Measurements from ENCODE around the gene TSEN15. TPM values are rescaled to one million over a fixed set of nuclear protein-coding genes. Genes with fewer than 3 reads are reported as not detected.

The TSEN15 gene
- total RNA-seq, 1 experiment from 2014 or later, result 97.5 TPM

DNA sequence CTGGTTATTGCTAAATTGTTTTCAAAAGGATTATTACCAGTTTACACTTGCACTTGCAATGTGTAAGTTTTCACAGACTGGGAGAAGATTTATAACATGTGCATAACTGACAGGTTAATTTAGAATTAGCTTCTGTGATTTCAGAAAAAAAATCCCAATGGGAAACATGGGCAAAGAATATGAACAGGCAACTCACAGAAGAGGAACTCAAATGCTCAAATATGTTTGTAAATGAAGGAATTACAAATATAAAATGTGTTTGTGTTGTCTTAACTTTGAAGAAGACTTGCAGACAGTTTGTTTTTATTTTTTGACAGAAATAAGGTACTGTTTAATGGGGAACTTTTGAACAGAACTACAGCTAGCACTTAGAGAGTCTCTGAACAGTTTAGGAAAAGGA, 8.4 kb downstream of the TSEN15 start:
- ChIA-PET CTCF (interaction anchor here (0.6 to 2.1 kb wide), 4 partner anchors 9 to 997 kb away, joined by 3 to 7 read pairs (median 4); partner anchors contain the start of gene TSEN15), POLR2A (interaction anchor here (7.4 kb wide), 1 partner anchor 8 kb away, joined by 37 read pairs; the partner anchor contains the start of gene TSEN15)
- intact Hi-C loops (cut with micrococcal nuclease), result no loop called here
- BruUV-seq (replicated peaks), result no TSS peak
- peaks cover 28% of the 10 kb centered on the region for H3K36me3 Mint-ChIP-seq (ENCODE audit: insufficient read depth, unreplicated experiment)
- no peaks in the 10 kb centered on the region for H3K27me3 Mint-ChIP-seq (ENCODE audit: insufficient read depth, unreplicated experiment)
- H3K4me1 Mint-ChIP-seq (ENCODE audit: insufficient read depth, unreplicated experiment), result peaks cover 14% of the 10 kb centered on the region
- no peak overlapping the region for H3K27ac Mint-ChIP-seq (ENCODE audit: low read depth, unreplicated experiment)
- no peak for TF ChIP-seq CTCF (IDR thresholded peaks at IDR 0.05; ENCODE audit: unreplicated experiment)
- no peak for DNase-seq (ENCODE audit: unreplicated experiment)
- H3K9me3 Mint-ChIP-seq (ENCODE audit: unreplicated experiment), result no peaks in the 10 kb centered on the region
- H3K4me3 Mint-ChIP-seq (ENCODE audit: unreplicated experiment), result no peak overlapping the region

GRCh38 chr1:184060316-184060715, 8.8 kb downstream of the TSEN15 start:
- TF ChIP-seq CTCF (IDR thresholded peaks at IDR 0.05; ENCODE audit: unreplicated experiment), result no peak
- H3K27me3 Mint-ChIP-seq (ENCODE audit: insufficient read depth, unreplicated experiment), result no peaks in the 10 kb centered on the region
- H3K4me3 Mint-ChIP-seq (ENCODE audit: unreplicated experiment), result no peak overlapping the region
- ChIA-PET POLR2A (interaction anchor here (7.4 kb wide), 1 partner anchor 9 kb away, joined by 37 read pairs; the partner anchor contains the start of gene TSEN15), CTCF (interaction anchor here (0.7 to 2.1 kb wide), 2 partner anchors 9 to 162 kb away, joined by 3 to 7 read pairs; partner anchors contain the start of gene TSEN15)
- BruUV-seq (replicated peaks), result no TSS peak
- intact Hi-C loops (cut with micrococcal nuclease), result no loop called here
- H3K4me1 Mint-ChIP-seq (ENCODE audit: insufficient read depth, unreplicated experiment), result peaks cover 14% of the 10 kb centered on the region
- no peak overlapping the region for H3K27ac Mint-ChIP-seq (ENCODE audit: low read depth, unreplicated experiment)
- H3K9me3 Mint-ChIP-seq (ENCODE audit: unreplicated experiment), result no peaks in the 10 kb centered on the region
- no peak for DNase-seq (ENCODE audit: unreplicated experiment)
- peaks cover 25% of the 10 kb centered on the region for H3K36me3 Mint-ChIP-seq (ENCODE audit: insufficient read depth, unreplicated experiment)

GRCh38 chr1:184061396-184062003, 10.0 kb downstream of the TSEN15 start:
- H3K4me3 Mint-ChIP-seq (ENCODE audit: unreplicated experiment), result no peak overlapping the region
- peak; percentile 24 for DNase-seq (ENCODE audit: unreplicated experiment)
- H3K36me3 Mint-ChIP-seq (ENCODE audit: insufficient read depth, unreplicated experiment), result peaks cover 32% of the 10 kb centered on the region
- no peak overlapping the region for H3K27ac Mint-ChIP-seq (ENCODE audit: low read depth, unreplicated experiment)
- BruUV-seq (replicated peaks), result no TSS peak
- CTCF ChIA-PET, result interaction anchor here (2.1 kb wide), 1 partner anchor 10 kb away, joined by 7 read pairs; the partner anchor contains the start of gene TSEN15
- intact Hi-C loops (cut with micrococcal nuclease), result no loop called here
- TF ChIP-seq CTCF (IDR thresholded peaks at IDR 0.05; ENCODE audit: unreplicated experiment), result no peak
- peaks cover 12% of the 10 kb centered on the region for H3K4me1 Mint-ChIP-seq (ENCODE audit: insufficient read depth, unreplicated experiment)
- POLR2A ChIA-PET, result interaction anchor here (0.7 to 7.4 kb wide), 2 partner anchors 10 to 159 kb away, joined by 3 to 37 read pairs; partner anchors contain the start of gene TSEN15
- no peaks in the 10 kb centered on the region for H3K9me3 Mint-ChIP-seq (ENCODE audit: unreplicated experiment)
- no peaks in the 10 kb centered on the region for H3K27me3 Mint-ChIP-seq (ENCODE audit: insufficient read depth, unreplicated experiment)

DNA sequence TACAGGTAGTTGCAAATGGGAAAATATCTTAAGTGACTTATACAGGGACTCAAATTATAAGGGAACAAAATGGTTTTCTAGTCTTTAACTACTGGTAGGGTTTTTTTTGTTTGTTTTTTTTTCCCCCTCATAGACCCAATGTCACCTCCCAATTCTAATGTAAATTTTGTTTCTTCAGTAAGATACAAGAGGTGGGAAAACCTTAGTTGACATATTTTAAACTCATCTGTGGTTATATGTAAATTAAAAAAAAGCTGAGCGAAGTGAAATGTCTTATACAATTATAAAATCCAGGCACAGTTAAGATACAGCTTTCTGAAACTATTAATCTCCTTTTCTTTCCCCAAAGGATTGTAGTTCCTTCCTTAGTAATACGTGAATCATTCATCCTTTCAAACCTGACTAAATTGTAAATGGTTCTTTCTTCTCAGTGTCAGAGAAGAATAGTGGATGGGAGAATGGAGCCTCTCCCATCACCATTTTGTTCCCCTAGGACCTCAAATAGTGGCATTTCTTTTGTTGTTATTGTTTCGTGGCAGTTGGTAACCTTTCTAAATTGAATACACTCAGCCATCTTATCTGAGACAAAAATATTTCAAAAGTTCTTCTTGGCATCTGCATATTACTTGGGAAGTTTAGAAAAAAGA, 11.2 kb downstream of the TSEN15 start:
- Mint-ChIP-seq H3K27me3 (ENCODE audit: insufficient read depth, unreplicated experiment) (no peaks in the 10 kb centered on the region), H3K4me3 (ENCODE audit: unreplicated experiment) (no peak overlapping the region), H3K9me3 (ENCODE audit: unreplicated experiment) (no peaks in the 10 kb centered on the region), H3K27ac (ENCODE audit: low read depth, unreplicated experiment) (no peak overlapping the region), H3K4me1 (ENCODE audit: insufficient read depth, unreplicated experiment) (peaks cover 4% of the 10 kb centered on the region), H3K36me3 (ENCODE audit: insufficient read depth, unreplicated experiment) (peaks cover 41% of the 10 kb centered on the region)
- POLR2A ChIA-PET, result interaction anchor here (0.7 to 7.4 kb wide), 2 partner anchors 11 to 852 kb away, joined by 3 to 37 read pairs; partner anchors contain the start of gene TSEN15
- no peak for DNase-seq (ENCODE audit: unreplicated experiment)
- BruUV-seq (replicated peaks), result no TSS peak
- CTCF ChIA-PET, result interaction anchor here (0.7 to 2.9 kb wide), 5 partner anchors 14 to 629 kb away, joined by 3 to 12 read pairs (median 4); no protein-coding TSS in a partner anchor
- intact Hi-C loops (cut with micrococcal nuclease), result no loop called here
- no peak for TF ChIP-seq CTCF (IDR thresholded peaks at IDR 0.05; ENCODE audit: unreplicated experiment)

Measured in MCF 10A (cell line).